HepG2 (cell line): Measurements from ENCODE around the gene LAMB4. TPM values are rescaled to one million over a fixed set of nuclear protein-coding genes. Genes with fewer than 3 reads are reported as not detected.

Experiments
- AGO2 ChIP-seq: fragments of 200-400 bp; formaldehyde crosslinking; optimal IDR thresholded peaks from 2 replicates; pipeline ENCODE3; 2017; ENCODE audit warnings: mild to moderate bottlenecking, low read depth, low read length, moderate library complexity
- CBX2 ChIP-seq, 2 experiments: fragments of 200-600 bp in 1 of 2; sonication (generic); formaldehyde crosslinking in 1 of 2; IDR thresholded peaks; 2 replicates each; pipeline versions ENCODE4 v1.7.0 to v1.8.1; 2018 to 2022; ENCODE audit warnings: low read depth in 2 of 2, low read length in 1 of 2, mild to moderate bottlenecking in 1 of 2, missing genetic modification reagents in 1 of 2
- DNMT1 ChIP-seq: sonication (generic); formaldehyde crosslinking; IDR thresholded peaks from 2 replicates; pipeline ENCODE4 v1.5.1; 2020; ENCODE audit warnings: mild to moderate bottlenecking, missing genetic modification reagents
- HNRNPH1 ChIP-seq: fragments of 200-400 bp; formaldehyde crosslinking; optimal IDR thresholded peaks from 2 replicates; pipeline ENCODE3; 2017; ENCODE audit warnings: mild to moderate bottlenecking, low read depth, low read length
- JUN ChIP-seq: sonication (generic); formaldehyde crosslinking; IDR thresholded peaks from 2 replicates; pipeline ENCODE4 v1.4.0; 2020; ENCODE audit warnings: mild to moderate bottlenecking, missing genetic modification reagents
- PHF8 ChIP-seq: sonication (generic); formaldehyde crosslinking; IDR thresholded peaks from 2 replicates; pipeline ENCODE4 v1.5.0; 2020; ENCODE audit warnings: missing genetic modification reagents
- SMAD9 ChIP-seq: sonication (generic); formaldehyde crosslinking; IDR thresholded peaks from 2 replicates; pipeline ENCODE4 v1.5.1; 2020; ENCODE audit warnings: mild to moderate bottlenecking, missing genetic modification reagents
- ZBTB20 ChIP-seq: sonication (generic); formaldehyde crosslinking; IDR thresholded peaks from 2 replicates; pipeline ENCODE4 v1.8.1; 2023; ENCODE audit warnings: missing genetic modification reagents, low read depth, mild to moderate bottlenecking, borderline replicate concordance
- ZNF34 ChIP-seq: sonication (generic); formaldehyde crosslinking; IDR thresholded peaks from 2 replicates; pipeline ENCODE4 v1.4.0; 2020; ENCODE audit warnings: mild to moderate bottlenecking, missing genetic modification reagents, borderline replicate concordance
- ZNF616 ChIP-seq: sonication (generic); formaldehyde crosslinking; IDR thresholded peaks from 2 replicates; pipeline ENCODE4 v1.5.0; 2020; ENCODE audit warnings: low read depth, mild to moderate bottlenecking, missing genetic modification reagents
- ZNF703 ChIP-seq: sonication (generic); formaldehyde crosslinking; IDR thresholded peaks from 2 replicates; pipeline ENCODE4 v1.5.1; 2020; ENCODE audit warnings: missing genetic modification reagents, mild to moderate bottlenecking, moderate library complexity, borderline replicate concordance
- ZNF839 ChIP-seq: sonication (generic); formaldehyde crosslinking; IDR thresholded peaks from 2 replicates; pipeline ENCODE4 v1.4.0; 2020; ENCODE audit warnings: missing genetic modification reagents, mild to moderate bottlenecking, borderline replicate concordance
- polyA plus RNA-seq, 8 experiments: library from polyadenylated mRNA; depleted of rRNA in 3 of 8; stranded (reverse) in 7 of 8; unstranded in 1 of 8; fragments of >200 nt; fragmentation: Illumina TruSeq in 4 of 8; extraction: Trizol in 4 of 8; gene quantifications; 2 replicates each; pipeline versions ENCODE4 v1.2.1 to v1.2.3, GENCODE V29; 2011 to 2016; ENCODE audit warnings: low read depth in 4 of 8, missing spikeins in 1 of 8, mixed read lengths in 1 of 8; ENCODE audit not compliant: insufficient read depth in 1 of 8
- total RNA-seq, 5 experiments: library from RNA; depleted of rRNA; stranded (reverse); fragments of >200 nt; fragmentation: Illumina TruSeq; extraction: Trizol; gene quantifications; 2 replicates each; pipeline ENCODE4 v1.2.3, GENCODE V29; 2016; ENCODE audit warnings: low read depth in 1 of 5
- TF ChIP-seq, protein P1 (sequence below): sonication (generic); formaldehyde crosslinking; IDR thresholded peaks from 2 replicates; pipeline ENCODE4 v1.5.0; 2020; ENCODE audit warnings: mild to moderate bottlenecking, missing genetic modification reagents, borderline replicate concordance

Gene LAMB4
- total and polyA plus RNA-seq, 2 of the 13 experiments (the other 11 are each of a cell fraction or from before 2014, with no cell fraction given): 0.05 TPM; not detected in 1

DNA sequence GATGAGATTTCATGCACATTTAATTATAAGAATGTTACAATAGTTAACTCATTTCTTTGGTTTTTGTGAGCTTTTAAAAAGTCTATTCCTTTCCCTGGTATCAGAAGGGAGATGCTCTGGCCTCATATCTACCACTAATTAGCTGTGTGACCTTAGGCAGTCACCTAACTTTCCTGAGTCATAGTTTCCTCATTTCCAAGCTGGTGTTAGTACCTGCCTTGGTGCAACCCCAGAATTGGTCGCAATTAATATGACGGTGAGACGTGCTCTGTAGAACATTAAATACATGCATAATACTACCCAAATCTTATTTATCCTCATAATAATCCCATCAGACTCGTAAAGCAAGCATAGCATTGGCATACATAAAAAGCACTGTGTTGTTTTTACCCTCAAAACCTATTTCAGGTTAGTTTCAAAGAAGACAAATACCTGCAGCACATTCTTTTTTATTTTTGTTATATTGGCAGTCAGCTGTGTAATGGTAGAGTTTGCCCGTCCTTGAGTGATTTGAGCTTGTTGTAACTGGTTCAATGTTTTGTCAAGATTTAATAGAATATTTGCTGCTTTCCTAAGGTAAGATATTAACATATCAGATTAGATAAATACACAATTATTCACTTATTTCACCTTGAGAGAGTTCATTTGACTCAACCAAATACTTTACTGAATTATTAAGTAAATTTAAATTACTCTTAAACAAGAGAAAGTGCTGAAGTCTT, 96.2 kb downstream of the LAMB4 start (continued):
- TF ChIP-seq ZBTB20 (CRISPR knock-in tag) (no peak), ZNF839 (CRISPR knock-in tag) (no peak), SMAD9 (CRISPR knock-in tag) (no peak), AGO2 (no peak), ZNF34 (CRISPR knock-in tag) (no peak), ZNF703 (CRISPR knock-in tag) (no peak), PHF8 (CRISPR knock-in tag) (no peak), ZNF616 (CRISPR knock-in tag) (no peak), DNMT1 (CRISPR knock-in tag) (no peak), JUN (CRISPR knock-in tag) (no peak), CBX2 (IDR thresholded peaks at IDR 0.05; ENCODE audit: low read depth, low read length) (no peak), CBX2 (CRISPR knock-in tag; IDR thresholded peaks at IDR 0.05; ENCODE audit: low read depth) (no peak), HNRNPH1 (no peak)
- TF ChIP-seq, protein P1, sequence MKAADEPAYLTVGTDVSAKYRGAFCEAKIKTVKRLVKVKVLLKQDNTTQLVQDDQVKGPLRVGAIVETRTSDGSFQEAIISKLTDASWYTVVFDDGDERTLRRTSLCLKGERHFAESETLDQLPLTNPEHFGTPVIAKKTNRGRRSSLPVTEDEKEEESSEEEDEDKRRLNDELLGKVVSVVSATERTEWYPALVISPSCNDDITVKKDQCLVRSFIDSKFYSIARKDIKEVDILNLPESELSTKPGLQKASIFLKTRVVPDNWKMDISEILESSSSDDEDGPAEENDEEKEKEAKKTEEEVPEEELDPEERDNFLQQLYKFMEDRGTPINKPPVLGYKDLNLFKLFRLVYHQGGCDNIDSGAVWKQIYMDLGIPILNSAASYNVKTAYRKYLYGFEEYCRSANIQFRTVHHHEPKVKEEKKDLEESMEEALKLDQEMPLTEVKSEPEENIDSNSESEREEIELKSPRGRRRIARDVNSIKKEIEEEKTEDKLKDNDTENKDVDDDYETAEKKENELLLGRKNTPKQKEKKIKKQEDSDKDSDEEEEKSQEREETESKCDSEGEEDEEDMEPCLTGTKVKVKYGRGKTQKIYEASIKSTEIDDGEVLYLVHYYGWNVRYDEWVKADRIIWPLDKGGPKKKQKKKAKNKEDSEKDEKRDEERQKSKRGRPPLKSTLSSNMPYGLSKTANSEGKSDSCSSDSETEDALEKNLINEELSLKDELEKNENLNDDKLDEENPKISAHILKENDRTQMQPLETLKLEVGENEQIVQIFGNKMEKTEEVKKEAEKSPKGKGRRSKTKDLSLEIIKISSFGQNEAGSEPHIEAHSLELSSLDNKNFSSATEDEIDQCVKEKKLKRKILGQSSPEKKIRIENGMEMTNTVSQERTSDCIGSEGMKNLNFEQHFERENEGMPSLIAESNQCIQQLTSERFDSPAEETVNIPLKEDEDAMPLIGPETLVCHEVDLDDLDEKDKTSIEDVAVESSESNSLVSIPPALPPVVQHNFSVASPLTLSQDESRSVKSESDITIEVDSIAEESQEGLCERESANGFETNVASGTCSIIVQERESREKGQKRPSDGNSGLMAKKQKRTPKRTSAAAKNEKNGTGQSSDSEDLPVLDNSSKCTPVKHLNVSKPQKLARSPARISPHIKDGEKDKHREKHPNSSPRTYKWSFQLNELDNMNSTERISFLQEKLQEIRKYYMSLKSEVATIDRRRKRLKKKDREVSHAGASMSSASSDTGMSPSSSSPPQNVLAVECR (CRISPR knock-in tag): no peak
